ENCODE data around the gene SGCA.

DNA sequence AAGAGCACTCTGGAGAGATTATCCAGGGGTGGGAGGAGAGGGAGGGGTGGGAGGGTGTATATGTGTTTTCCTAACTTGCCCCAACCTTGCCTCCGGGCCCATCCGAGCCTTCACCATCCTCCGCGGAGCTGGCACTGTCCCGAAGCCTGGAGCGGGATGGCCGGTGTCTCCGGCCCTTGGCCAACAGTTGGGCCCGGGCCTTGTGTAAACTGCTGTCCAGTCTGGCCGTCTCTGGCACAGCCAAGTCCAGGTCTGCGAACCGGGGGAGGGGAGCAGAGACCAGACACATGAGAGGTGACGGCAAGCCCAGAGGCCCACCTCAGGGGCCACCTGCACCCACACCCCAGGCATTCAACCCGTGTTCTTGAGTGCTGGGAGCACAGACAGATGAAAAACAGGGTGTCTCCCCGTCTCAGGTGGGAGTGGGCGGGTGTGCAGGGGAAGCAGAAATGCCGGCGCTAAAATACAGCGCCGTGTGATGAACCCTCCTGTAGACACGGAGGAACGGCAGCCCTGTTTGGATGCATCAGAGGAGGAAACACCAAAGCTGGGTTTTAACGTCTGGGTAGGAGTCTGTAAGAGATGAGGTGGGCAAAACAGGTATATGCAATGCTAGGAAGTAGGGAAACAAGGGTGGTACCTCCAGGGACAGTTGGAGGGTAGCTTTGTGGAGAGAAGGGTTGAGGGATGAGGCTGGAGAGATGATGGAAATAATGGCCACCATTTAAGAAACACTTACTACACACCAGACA is 47.6 kb upstream of the SGCA start:
- TF ChIP-seq, protein P1, sequence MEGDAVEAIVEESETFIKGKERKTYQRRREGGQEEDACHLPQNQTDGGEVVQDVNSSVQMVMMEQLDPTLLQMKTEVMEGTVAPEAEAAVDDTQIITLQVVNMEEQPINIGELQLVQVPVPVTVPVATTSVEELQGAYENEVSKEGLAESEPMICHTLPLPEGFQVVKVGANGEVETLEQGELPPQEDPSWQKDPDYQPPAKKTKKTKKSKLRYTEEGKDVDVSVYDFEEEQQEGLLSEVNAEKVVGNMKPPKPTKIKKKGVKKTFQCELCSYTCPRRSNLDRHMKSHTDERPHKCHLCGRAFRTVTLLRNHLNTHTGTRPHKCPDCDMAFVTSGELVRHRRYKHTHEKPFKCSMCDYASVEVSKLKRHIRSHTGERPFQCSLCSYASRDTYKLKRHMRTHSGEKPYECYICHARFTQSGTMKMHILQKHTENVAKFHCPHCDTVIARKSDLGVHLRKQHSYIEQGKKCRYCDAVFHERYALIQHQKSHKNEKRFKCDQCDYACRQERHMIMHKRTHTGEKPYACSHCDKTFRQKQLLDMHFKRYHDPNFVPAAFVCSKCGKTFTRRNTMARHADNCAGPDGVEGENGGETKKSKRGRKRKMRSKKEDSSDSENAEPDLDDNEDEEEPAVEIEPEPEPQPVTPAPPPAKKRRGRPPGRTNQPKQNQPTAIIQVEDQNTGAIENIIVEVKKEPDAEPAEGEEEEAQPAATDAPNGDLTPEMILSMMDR (optimal IDR thresholded peaks at IDR 0.05 in 1 of 3, IDR thresholded peaks at IDR 0.05 in 1 of 3, conservative IDR thresholded peaks at IDR 0.05 in 1 of 3; ENCODE audit: extremely low read depth in 1 of 3, insufficient read depth in 2 of 3, low read length in 3 of 3), result no peak
- TF ChIP-seq EZH2 (IDR thresholded peaks at IDR 0.05; ENCODE audit: low read length), result no peak

Data from keratinocyte (primary cell).